ENCODE results near the gene BAMBI. TPM values are rescaled to one million over a fixed set of nuclear protein-coding genes. Genes with fewer than 3 reads are reported as not detected.

BAMBI gene
- total and polyA plus RNA-seq, 2 of the 8 experiments (the other 6 are each of a cell fraction or from before 2014, with no cell fraction given) = 5.6 to 26.4 TPM

GRCh38 chr10:28722065-28722803 is 44.9 kb downstream of the BAMBI start (continued):
- TF ChIP-seq RNF2 (IDR thresholded peaks at IDR 0.05; ENCODE audit: borderline replicate concordance, low read depth, low read length, missing control alignments, poor library complexity, severe bottlenecking) (peak; percentile 25), HDAC6 (IDR thresholded peaks at IDR 0.05; ENCODE audit: low read depth, low read length) (no peak), EP300 (IDR thresholded peaks at IDR 0.05; ENCODE audit: borderline replicate concordance in 1 of 2, low read depth in 2 of 2, low read length in 2 of 2) (no peak), RFX5 (IDR thresholded peaks at IDR 0.05; ENCODE audit: borderline replicate concordance, low read depth, low read length) (no peak), SIX5 (IDR thresholded peaks at IDR 0.05; ENCODE audit: low read depth, low read length) (no peak), ZNF274 (IDR thresholded peaks at IDR 0.05; ENCODE audit: borderline replicate concordance, extremely low read depth, low read length) (no peak)

Data from H1 (cell line).